ENCODE results near the gene RACGAP1. TPM values are rescaled to one million over a fixed set of nuclear protein-coding genes. Genes with fewer than 3 reads are reported as not detected.

The RACGAP1 gene
- total RNA-seq, 2 experiments from 2014 or later: 3.0 to 3.3 TPM

DNA sequence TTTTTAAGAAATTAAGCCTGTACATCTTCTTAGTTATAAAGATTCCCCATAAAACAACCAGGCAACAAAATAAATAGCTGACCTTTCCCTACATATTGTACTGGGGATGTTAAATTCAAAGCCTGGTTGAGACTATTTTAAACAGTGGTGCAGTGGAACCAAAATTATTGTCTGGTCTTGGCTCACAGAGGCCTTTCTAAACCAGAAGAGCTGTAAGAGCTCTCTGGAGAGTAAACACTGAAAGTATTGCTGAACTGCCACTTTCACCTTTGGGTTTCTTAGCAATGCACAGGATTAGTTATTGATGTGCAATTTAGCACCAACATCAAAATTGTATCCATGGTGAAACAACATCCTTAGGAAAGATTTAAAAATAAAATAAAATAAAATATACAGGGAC, 20.6 kb downstream of the RACGAP1 start:
- intact Hi-C loops (cut with DNase I, micrococcal nuclease): no loop called here

DNA sequence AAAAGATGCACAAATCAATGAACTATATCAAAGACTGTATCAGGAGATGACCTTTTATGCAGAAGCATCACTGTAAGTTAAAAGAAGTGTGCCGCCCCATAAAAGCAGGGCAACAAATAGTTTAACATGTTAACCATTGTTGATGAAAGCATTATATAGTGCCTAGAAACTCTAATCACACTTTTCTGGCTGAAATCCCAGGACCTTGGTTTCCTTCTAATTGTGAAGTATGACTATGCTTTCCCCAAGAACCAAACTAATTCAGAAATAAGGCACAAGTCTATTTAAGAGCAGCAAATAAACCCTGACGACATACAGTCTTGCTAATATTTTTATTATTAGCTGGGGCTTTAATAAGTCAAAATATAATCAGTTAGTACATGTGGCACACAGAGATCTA, 21.7 kb downstream of the RACGAP1 start:
- H3K9me3 Mint-ChIP-seq: no peaks in the 10 kb centered on the region
- TF ChIP-seq CTCF (IDR thresholded peaks at IDR 0.05): no peak
- DNase-seq (no peak), ATAC-seq (ENCODE audit: poor library complexity) (no peak)
- Histone ChIP-seq H3K9me3 (ENCODE audit: control insufficient read depth in 1 of 2, insufficient read depth in 1 of 2, low read length in 2 of 2) (no peaks in the 10 kb centered on the region), H3K4me1 (ENCODE audit: insufficient read depth, low read length) (no peaks in the 10 kb centered on the region), H3K27ac (ENCODE audit: low read depth in 1 of 2, low read length in 2 of 2) (no peak overlapping the region), H3K4me3 (ENCODE audit: low read length) (no peak overlapping the region), H3K36me3 (ENCODE audit: insufficient read depth, low read length) (peaks cover 18% of the 10 kb centered on the region), H3K27me3 (ENCODE audit: control insufficient read depth in 1 of 2, insufficient read depth in 2 of 2, low read length in 2 of 2) (no peaks in the 10 kb centered on the region)
- H3K4me3 Mint-ChIP-seq: no peak overlapping the region
- peaks cover 55% of the 10 kb centered on the region for H3K36me3 Mint-ChIP-seq (ENCODE audit: low read depth)
- H3K27me3 Mint-ChIP-seq: no peaks in the 10 kb centered on the region
- POLR2A ChIA-PET: no interaction called here
- intact Hi-C loops (cut with DNase I, micrococcal nuclease): no loop called here
- CTCF ChIA-PET: interaction anchor here (2.8 kb wide), 1 partner anchor 36 kb away, joined by 7 read pairs; no protein-coding TSS in a partner anchor
- no peaks in the 10 kb centered on the region for H3K4me1 Mint-ChIP-seq (ENCODE audit: low read depth)
- H3K27ac Mint-ChIP-seq: no peak overlapping the region

More for the DNA sequence above, 20.6 kb downstream of the RACGAP1 start:
- Histone ChIP-seq H3K27me3 (ENCODE audit: control insufficient read depth in 1 of 2, insufficient read depth in 2 of 2, low read length in 2 of 2) (no peaks in the 10 kb centered on the region), H3K36me3 (ENCODE audit: insufficient read depth, low read length) (peaks cover 12% of the 10 kb centered on the region), H3K9me3 (ENCODE audit: control insufficient read depth in 1 of 2, insufficient read depth in 1 of 2, low read length in 2 of 2) (no peaks in the 10 kb centered on the region), H3K4me3 (ENCODE audit: low read length) (no peak overlapping the region), H3K27ac (ENCODE audit: low read depth in 1 of 2, low read length in 2 of 2) (no peak overlapping the region), H3K4me1 (ENCODE audit: insufficient read depth, low read length) (no peaks in the 10 kb centered on the region)
- ChIA-PET CTCF (interaction anchor here (2.8 kb wide), 1 partner anchor 37 kb away, joined by 7 read pairs; no protein-coding TSS in a partner anchor), POLR2A (interaction anchor here (1.2 kb wide), 1 partner anchor 9 kb away, joined by 3 read pairs; no protein-coding TSS in a partner anchor)
- Mint-ChIP-seq H3K9me3 (no peaks in the 10 kb centered on the region), H3K4me3 (no peak overlapping the region), H3K36me3 (ENCODE audit: low read depth) (peaks cover 44% of the 10 kb centered on the region), H3K27me3 (no peaks in the 10 kb centered on the region), H3K27ac (no peak overlapping the region), H3K4me1 (ENCODE audit: low read depth) (no peaks in the 10 kb centered on the region)
- ATAC-seq (ENCODE audit: poor library complexity) (no peak), DNase-seq (no peak)
- TF ChIP-seq CTCF (IDR thresholded peaks at IDR 0.05): no peak

GRCh38 chr12:49998453-49998852, 26.8 kb downstream of the RACGAP1 start:
- Histone ChIP-seq H3K4me3 (ENCODE audit: low read length) (no peak overlapping the region), H3K9me3 (ENCODE audit: control insufficient read depth in 1 of 2, insufficient read depth in 1 of 2, low read length in 2 of 2) (no peaks in the 10 kb centered on the region), H3K27ac (ENCODE audit: low read depth in 1 of 2, low read length in 2 of 2) (no peak overlapping the region), H3K27me3 (ENCODE audit: control insufficient read depth in 1 of 2, insufficient read depth in 2 of 2, low read length in 2 of 2) (no peaks in the 10 kb centered on the region), H3K4me1 (ENCODE audit: insufficient read depth, low read length) (no peaks in the 10 kb centered on the region), H3K36me3 (ENCODE audit: insufficient read depth, low read length) (peaks cover 28% of the 10 kb centered on the region)
- peaks cover 68% of the 10 kb centered on the region for H3K36me3 Mint-ChIP-seq (ENCODE audit: low read depth)
- intact Hi-C loops (cut with DNase I, micrococcal nuclease): no loop called here
- POLR2A ChIA-PET: no interaction called here
- H3K9me3 Mint-ChIP-seq: no peaks in the 10 kb centered on the region
- CTCF ChIA-PET: no interaction called here
- H3K4me3 Mint-ChIP-seq: no peak overlapping the region
- DNase-seq (no peak), ATAC-seq (ENCODE audit: poor library complexity) (no peak)
- H3K4me1 Mint-ChIP-seq (ENCODE audit: low read depth): no peaks in the 10 kb centered on the region
- TF ChIP-seq CTCF (IDR thresholded peaks at IDR 0.05): no peak
- no peaks in the 10 kb centered on the region for H3K27me3 Mint-ChIP-seq
- no peak overlapping the region for H3K27ac Mint-ChIP-seq

Measured in CD4-positive, alpha-beta T cell (primary cell).